A673 (cell line): ENCODE measurements around the gene LGR6. TPM values are rescaled to one million over a fixed set of nuclear protein-coding genes. Genes with fewer than 3 reads are reported as not detected.
A peak's percentile ranks its signal among the peaks of the same experiment; 100 is the strongest.

Experiments used
- BruUV-seq: library from RNA; stranded (reverse); fragments of 400-500 nt; replicated peaks from 2 replicates; lab custom pipeline; 2021; lab: Mats Ljungman, UMichigan
- CTCF ChIA-PET: fragments of 300-600 bp; sonication (Branson Sonifier 250); formaldehyde crosslinking; loops from one replicate; lab custom pipeline; 2022; ENCODE audit warnings: antibody characterized with exemption; lab: Charles Lee
- POLR2A ChIA-PET: fragments of 300-600 bp; sonication (Branson Sonifier 250); formaldehyde crosslinking; loops from one replicate; lab custom pipeline; 2022; ENCODE audit warnings: antibody characterized with exemption; ENCODE audit not compliant: low non-redundant PET; lab: Charles Lee
- DNase-seq: peaks from one replicate; pipeline ENCODE4 v3.0.0-alpha.2; 2015; ENCODE audit warnings: low spot score
- H3K27ac ChIP-seq: fragments of 200-600 bp; sonication (generic); 2 replicates; pipeline ENCODE4 v1.5.1; 2016; ENCODE audit warnings: mixed run types, low read depth, mild to moderate bottlenecking, mixed read lengths, antibody characterized with exemption, low read length; ENCODE audit not compliant: poor library complexity, severe bottlenecking
- H3K27me3 ChIP-seq: fragments of 200-600 bp; sonication (generic); replicated peaks from 2 replicates; pipeline ENCODE4 v1.6.1; 2017; ENCODE audit warnings: mixed run types, low read depth, mild to moderate bottlenecking, mixed read lengths, antibody characterized with exemption, low read length; ENCODE audit not compliant: insufficient read depth, poor library complexity
- H3K36me3 ChIP-seq: fragments of 200-600 bp; sonication (generic); 2 replicates; pipeline ENCODE4 v1.6.1; 2016; ENCODE audit warnings: mixed run types, mild to moderate bottlenecking, mixed read lengths, antibody characterized with exemption, low read length; ENCODE audit not compliant: insufficient read depth, poor library complexity, severe bottlenecking
- H3K4me1 ChIP-seq: fragments of 200-600 bp; sonication (generic); 2 replicates; pipeline ENCODE4 v1.6.1; 2017; ENCODE audit warnings: mixed run types, mild to moderate bottlenecking, mixed read lengths, antibody characterized with exemption, low read length; ENCODE audit not compliant: insufficient read depth, poor library complexity, severe bottlenecking
- H3K4me3 ChIP-seq: fragments of 200-600 bp; sonication (generic); 2 replicates; pipeline ENCODE4 v1.5.1; 2016; ENCODE audit warnings: low read depth, mixed run types, mild to moderate bottlenecking, mixed read lengths, low read length; ENCODE audit not compliant: poor library complexity, severe bottlenecking
- H3K9me3 ChIP-seq: fragments of 200-600 bp; sonication (generic); 2 replicates; pipeline ENCODE4 v1.6.1; 2016; ENCODE audit warnings: mixed run types, low read depth, mild to moderate bottlenecking, mixed read lengths, antibody characterized with exemption, low read length; ENCODE audit not compliant: poor library complexity, severe bottlenecking
- CTCF ChIP-seq: fragments of 300-800, 200-600 bp; sonication (generic); conservative IDR thresholded peaks from 2 replicates; pipeline ENCODE4 v1.5.1; 2017; ENCODE audit warnings: low read depth, mild to moderate bottlenecking, antibody characterized with exemption, low read length, moderate library complexity, mixed read lengths
- EZH2 ChIP-seq: fragments of 200-600 bp; sonication (generic); IDR thresholded peaks from 2 replicates; pipeline ENCODE4 v1.6.1; 2017; ENCODE audit warnings: borderline replicate concordance, low read depth, mild to moderate bottlenecking, mixed read lengths, antibody characterized with exemption, low read length; ENCODE audit not compliant: poor library complexity, severe bottlenecking
- intact Hi-C: fragments of 100-400 bp; cut with micrococcal nuclease; formaldehyde crosslinking; loops from one replicate; pipeline ENCODE4 v1.10.0; 2022; ENCODE audit not compliant: unreplicated experiment
- total RNA-seq: library from RNA; stranded (reverse); gene quantifications from 2 replicates; pipeline ENCODE4 v1.2.3, GENCODE V29; 2021

The LGR6 gene
- total RNA-seq, 1 experiment from 2014 or later = not detected

GRCh38 chr1:202274611-202275010, 81.0 kb downstream of the LGR6 start:
- intact Hi-C loops = loop anchor here (2.0 kb wide), 1 partner anchor 40 kb away; no protein-coding TSS in a partner anchor
- Histone ChIP-seq H3K27me3 (no peaks in the 10 kb centered on the region), H3K4me1 (no peaks in the 10 kb centered on the region), H3K27ac (no peak overlapping the region), H3K36me3 (no peaks in the 10 kb centered on the region), H3K4me3 (no peak overlapping the region), H3K9me3 (no peaks in the 10 kb centered on the region)
- BruUV-seq = no TSS peak
- TF ChIP-seq CTCF (peak; percentile 62), EZH2 (no peak)
- DNase-seq = peak; percentile 61
- ChIA-PET POLR2A (no interaction called here), CTCF (interaction anchor here (1.0 kb wide), 1 partner anchor 39 kb away, joined by 3 read pairs; no protein-coding TSS in a partner anchor)

GRCh38 chr1:202275061-202275770, 81.6 kb downstream of the LGR6 start:
- H3K27me3 ChIP-seq = no peaks in the 10 kb centered on the region
- CTCF ChIA-PET = interaction anchor here (1.0 kb wide), 1 partner anchor 39 kb away, joined by 3 read pairs; no protein-coding TSS in a partner anchor
- H3K36me3 ChIP-seq = no peaks in the 10 kb centered on the region
- TF ChIP-seq EZH2 (no peak), CTCF (no peak)
- H3K27ac ChIP-seq = no peak overlapping the region
- BruUV-seq = no TSS peak
- no peak for DNase-seq
- intact Hi-C loops = loop anchor here (2.0 kb wide), 1 partner anchor 40 kb away; no protein-coding TSS in a partner anchor
- H3K9me3 ChIP-seq = no peaks in the 10 kb centered on the region
- no peak overlapping the region for H3K4me3 ChIP-seq
- POLR2A ChIA-PET = no interaction called here
- H3K4me1 ChIP-seq = no peaks in the 10 kb centered on the region

- H3K4me3 ChIP-seq = no peak overlapping the region
- H3K4me1 ChIP-seq = peaks cover 3% of the 10 kb centered on the region
- no TSS peak for BruUV-seq
- ChIA-PET CTCF (no interaction called here), POLR2A (no interaction called here)
- no peaks in the 10 kb centered on the region for H3K36me3 ChIP-seq
- TF ChIP-seq EZH2 (no peak), CTCF (no peak)
- intact Hi-C loops = no loop called here
- H3K9me3 ChIP-seq = no peaks in the 10 kb centered on the region
- H3K27ac ChIP-seq = no peak overlapping the region
- DNase-seq = no peak
- H3K27me3 ChIP-seq = no peaks in the 10 kb centered on the region
Measured at GRCh38 chr1:202276081-202276715, 82.6 kb downstream of the LGR6 start.
